ENCODE results near the gene ERG.

- TF ChIP-seq POLR2AphosphoS5 (IDR thresholded peaks at IDR 0.05; ENCODE audit: low read depth, low read length) (no peak), TAF1 (IDR thresholded peaks at IDR 0.05; ENCODE audit: borderline replicate concordance, insufficient read depth, low read length) (no peak), SIN3A (IDR thresholded peaks at IDR 0.05; ENCODE audit: borderline replicate concordance, insufficient read depth, low read length) (no peak)
- TF ChIP-seq, protein P1, sequence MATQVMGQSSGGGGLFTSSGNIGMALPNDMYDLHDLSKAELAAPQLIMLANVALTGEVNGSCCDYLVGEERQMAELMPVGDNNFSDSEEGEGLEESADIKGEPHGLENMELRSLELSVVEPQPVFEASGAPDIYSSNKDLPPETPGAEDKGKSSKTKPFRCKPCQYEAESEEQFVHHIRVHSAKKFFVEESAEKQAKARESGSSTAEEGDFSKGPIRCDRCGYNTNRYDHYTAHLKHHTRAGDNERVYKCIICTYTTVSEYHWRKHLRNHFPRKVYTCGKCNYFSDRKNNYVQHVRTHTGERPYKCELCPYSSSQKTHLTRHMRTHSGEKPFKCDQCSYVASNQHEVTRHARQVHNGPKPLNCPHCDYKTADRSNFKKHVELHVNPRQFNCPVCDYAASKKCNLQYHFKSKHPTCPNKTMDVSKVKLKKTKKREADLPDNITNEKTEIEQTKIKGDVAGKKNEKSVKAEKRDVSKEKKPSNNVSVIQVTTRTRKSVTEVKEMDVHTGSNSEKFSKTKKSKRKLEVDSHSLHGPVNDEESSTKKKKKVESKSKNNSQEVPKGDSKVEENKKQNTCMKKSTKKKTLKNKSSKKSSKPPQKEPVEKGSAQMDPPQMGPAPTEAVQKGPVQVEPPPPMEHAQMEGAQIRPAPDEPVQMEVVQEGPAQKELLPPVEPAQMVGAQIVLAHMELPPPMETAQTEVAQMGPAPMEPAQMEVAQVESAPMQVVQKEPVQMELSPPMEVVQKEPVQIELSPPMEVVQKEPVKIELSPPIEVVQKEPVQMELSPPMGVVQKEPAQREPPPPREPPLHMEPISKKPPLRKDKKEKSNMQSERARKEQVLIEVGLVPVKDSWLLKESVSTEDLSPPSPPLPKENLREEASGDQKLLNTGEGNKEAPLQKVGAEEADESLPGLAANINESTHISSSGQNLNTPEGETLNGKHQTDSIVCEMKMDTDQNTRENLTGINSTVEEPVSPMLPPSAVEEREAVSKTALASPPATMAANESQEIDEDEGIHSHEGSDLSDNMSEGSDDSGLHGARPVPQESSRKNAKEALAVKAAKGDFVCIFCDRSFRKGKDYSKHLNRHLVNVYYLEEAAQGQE (IDR thresholded peaks at IDR 0.05; ENCODE audit: insufficient read depth in 1 of 2, low read depth in 2 of 2, low read length in 2 of 2): no peak
These were observed 138.4 kb downstream of the ERG start for GRCh38 chr21:38359835-38360234.
